ENCODE data around the gene BRD3. TPM values are rescaled to one million over a fixed set of nuclear protein-coding genes. Genes with fewer than 3 reads are reported as not detected.

Gene BRD3
- total RNA-seq, 1 donor from 2014 or later = 32.0 TPM

GRCh38 chr9:134002796-134003195 lies 65.0 kb downstream of the BRD3 start:
- H3K36me3 ChIP-seq = no peaks in the 10 kb centered on the region
- no peak for TF ChIP-seq CTCF (IDR thresholded peaks at IDR 0.05)
- H3K9me3 ChIP-seq = no peaks in the 10 kb centered on the region
- DNase-seq (ENCODE audit: low spot score in 2 of 2) = no peak
- no peaks in the 10 kb centered on the region for H3K4me1 ChIP-seq
- no peaks in the 10 kb centered on the region for H3K27me3 ChIP-seq
- H3K27ac ChIP-seq = no peak overlapping the region
- no peak overlapping the region for H3K4me3 ChIP-seq
- intact Hi-C loops (cut with DNase I) = no loop called here

GRCh38 chr9:133999851-134000265 lies 68.0 kb downstream of the BRD3 start:
- Histone ChIP-seq H3K4me1 (no peaks in the 10 kb centered on the region), H3K36me3 (no peaks in the 10 kb centered on the region), H3K27ac (no peak overlapping the region), H3K4me3 (no peak overlapping the region), H3K27me3 (no peaks in the 10 kb centered on the region), H3K9me3 (no peaks in the 10 kb centered on the region)
- no peak for DNase-seq (ENCODE audit: low spot score in 2 of 2)
- intact Hi-C loops (cut with DNase I) = no loop called here
- no peak for TF ChIP-seq CTCF (IDR thresholded peaks at IDR 0.05)

GRCh38 chr9:133998915-133999595 lies 68.8 kb downstream of the BRD3 start:
- no peaks in the 10 kb centered on the region for H3K9me3 ChIP-seq
- intact Hi-C loops (cut with DNase I) = no loop called here
- no peaks in the 10 kb centered on the region for H3K36me3 ChIP-seq
- H3K4me1 ChIP-seq = peaks cover 0 to 2% of the 10 kb centered on the region in 2 donors
- DNase-seq (ENCODE audit: low spot score in 2 of 2) = no peak
- no peaks in the 10 kb centered on the region for H3K27me3 ChIP-seq
- TF ChIP-seq CTCF (IDR thresholded peaks at IDR 0.05) = no peak
- H3K27ac ChIP-seq = no peak overlapping the region
- H3K4me3 ChIP-seq = no peak overlapping the region

GRCh38 chr9:133997584-133997983 lies 70.2 kb downstream of the BRD3 start:
- no peaks in the 10 kb centered on the region for H3K9me3 ChIP-seq
- H3K27ac ChIP-seq = no peak overlapping the region
- no peak overlapping the region for H3K4me3 ChIP-seq
- peaks cover 0 to 12% of the 10 kb centered on the region in 2 donors for H3K4me1 ChIP-seq
- TF ChIP-seq CTCF (IDR thresholded peaks at IDR 0.05) = no peak
- no peak for DNase-seq (ENCODE audit: low spot score in 2 of 2)
- no peaks in the 10 kb centered on the region for H3K27me3 ChIP-seq
- intact Hi-C loops (cut with DNase I) = no loop called here
- H3K36me3 ChIP-seq = no peaks in the 10 kb centered on the region

GRCh38 chr9:133996531-133997520 lies 71.0 kb downstream of the BRD3 start:
- DNase-seq (ENCODE audit: low spot score in 2 of 2) = no peak
- Histone ChIP-seq H3K27ac (no peak overlapping the region), H3K27me3 (no peaks in the 10 kb centered on the region), H3K4me1 (peaks cover 0 to 12% of the 10 kb centered on the region in 2 donors), H3K9me3 (no peaks in the 10 kb centered on the region), H3K4me3 (no peak overlapping the region), H3K36me3 (no peaks in the 10 kb centered on the region)
- no peak for TF ChIP-seq CTCF (IDR thresholded peaks at IDR 0.05)
- intact Hi-C loops (cut with DNase I) = no loop called here
